H9 (cell line): ENCODE results near the gene NPDC1. TPM values are rescaled to one million over a fixed set of nuclear protein-coding genes. Genes with fewer than 3 reads are reported as not detected.

ENCODE experiments used
- DNase-seq: peaks from one replicate; pipeline ENCODE4 v3.0.0-alpha.2; 2017
- H2AFZ ChIP-seq: one replicate; pipeline ENCODE4 v1.6.1; 2013; ENCODE audit warnings: mild to moderate bottlenecking, low read length, control low read depth, moderate library complexity
- H2AK5ac ChIP-seq: 2 replicates; pipeline ENCODE4 v1.6.1; 2013; ENCODE audit warnings: low read length, control low read depth, mixed read lengths; ENCODE audit not compliant: insufficient read length
- H2BK120ac ChIP-seq: one replicate; pipeline ENCODE4 v1.6.1; 2013; ENCODE audit warnings: low read depth, mild to moderate bottlenecking, low read length, control low read depth, inconsistent platforms; ENCODE audit not compliant: poor library complexity, severe bottlenecking
- H2BK12ac ChIP-seq: 2 replicates; pipeline ENCODE4 v1.6.1; 2013; ENCODE audit warnings: low read length, control low read depth, mixed read lengths, low read depth; ENCODE audit not compliant: insufficient read length
- H2BK15ac ChIP-seq: 2 replicates; pipeline ENCODE4 v1.6.1; 2013; ENCODE audit warnings: low read depth, low read length, control low read depth
- H2BK20ac ChIP-seq: one replicate; pipeline ENCODE4 v1.6.1; 2013; ENCODE audit warnings: low read depth, mild to moderate bottlenecking, low read length, control low read depth, inconsistent platforms; ENCODE audit not compliant: poor library complexity, severe bottlenecking
- H2BK5ac ChIP-seq: 2 replicates; pipeline ENCODE4 v1.6.1; 2013; ENCODE audit warnings: low read length, control low read depth, mixed read lengths; ENCODE audit not compliant: insufficient read length
- H3K14ac ChIP-seq: 2 replicates; pipeline ENCODE4 v1.6.1; 2013; ENCODE audit warnings: low read length, control low read depth; ENCODE audit not compliant: insufficient read depth
- H3K18ac ChIP-seq: 2 replicates; pipeline ENCODE4 v1.6.1; 2013; ENCODE audit warnings: low read depth, mild to moderate bottlenecking, mixed read lengths, low read length, control low read depth; ENCODE audit not compliant: insufficient read length
- H3K23ac ChIP-seq: 2 replicates; pipeline ENCODE4 v1.6.1; 2013; ENCODE audit warnings: low read length, control low read depth, mixed read lengths, low read depth; ENCODE audit not compliant: insufficient read length
- H3K23me2 ChIP-seq: 2 replicates; pipeline ENCODE4 v1.6.1; 2013; ENCODE audit warnings: low read depth, mild to moderate bottlenecking, mixed read lengths, low read length, control low read depth; ENCODE audit not compliant: insufficient read length, poor library complexity, severe bottlenecking
- H3K27ac ChIP-seq: 2 replicates; pipeline ENCODE4 v1.5.1; 2013; ENCODE audit warnings: low read length, control low read depth, mixed read lengths, low read depth; ENCODE audit not compliant: insufficient read length
- H3K27me3 ChIP-seq: 2 replicates; pipeline ENCODE4 v1.6.1; 2013; ENCODE audit warnings: low read length, control low read depth, inconsistent platforms; ENCODE audit not compliant: insufficient read depth
- H3K4ac ChIP-seq: 2 replicates; pipeline ENCODE4 v1.6.1; 2013; ENCODE audit warnings: low read depth, mild to moderate bottlenecking, control low read depth, inconsistent platforms, low read length, moderate library complexity
- H3K4me1 ChIP-seq: 2 replicates; pipeline ENCODE4 v1.6.1; 2013; ENCODE audit warnings: low read length, control low read depth, inconsistent platforms; ENCODE audit not compliant: insufficient read depth
- H3K4me2 ChIP-seq: 2 replicates; pipeline ENCODE4 v1.6.1; 2013; ENCODE audit warnings: low read length, control low read depth, mixed read lengths; ENCODE audit not compliant: insufficient read length, insufficient read depth
- H3K56ac ChIP-seq: 2 replicates; pipeline ENCODE4 v1.6.1; 2013; ENCODE audit warnings: low read depth, mild to moderate bottlenecking, mixed read lengths, low read length, control low read depth; ENCODE audit not compliant: insufficient read length
- H3K79me1 ChIP-seq: 2 replicates; pipeline ENCODE4 v1.6.1; 2013; ENCODE audit warnings: low read depth, mild to moderate bottlenecking, moderate library complexity, low read length, control low read depth, inconsistent platforms; ENCODE audit not compliant: insufficient read depth, poor library complexity, severe bottlenecking
- H3K79me2 ChIP-seq: 2 replicates; pipeline ENCODE4 v1.6.1; 2013; ENCODE audit warnings: low read length, control low read depth, inconsistent platforms; ENCODE audit not compliant: insufficient read depth
- H3K9ac ChIP-seq: 2 replicates; pipeline ENCODE4 v1.6.1; 2013; ENCODE audit warnings: low read length, control low read depth, mixed read lengths; ENCODE audit not compliant: insufficient read length; ENCODE audit errors: extremely low read depth
- H3K9me3 ChIP-seq: one replicate; pipeline ENCODE4 v1.6.1; 2013; ENCODE audit warnings: low read depth, low read length, inconsistent platforms; ENCODE audit not compliant: control insufficient read depth
- H3T11ph ChIP-seq: one replicate; pipeline ENCODE4 v1.6.1; 2013; ENCODE audit warnings: mild to moderate bottlenecking, low read length, control low read depth, inconsistent platforms
- H4K20me1 ChIP-seq: one replicate; pipeline ENCODE4 v1.6.1; 2013; ENCODE audit not compliant: control insufficient read depth, insufficient read length, insufficient read depth
- H4K5ac ChIP-seq: 2 replicates; pipeline ENCODE4 v1.6.1; 2013; ENCODE audit warnings: low read depth, mild to moderate bottlenecking, mixed read lengths, low read length, control low read depth; ENCODE audit not compliant: insufficient read length
- H4K8ac ChIP-seq: replicated peaks from 2 replicates; pipeline ENCODE4 v1.6.1; 2013; ENCODE audit warnings: low read length, control low read depth, mixed read lengths, low read depth; ENCODE audit not compliant: insufficient read length
- H4K91ac ChIP-seq: 2 replicates; pipeline ENCODE4 v1.6.1; 2013; ENCODE audit warnings: low read depth, mild to moderate bottlenecking, moderate library complexity, mixed read lengths, low read length, control low read depth; ENCODE audit not compliant: insufficient read length
- H3K27ac Mint-ChIP-seq, 3 experiments: 2 replicates in 2 of 3; 3 replicates in 1 of 3; pipeline ENCODE4 v1.8.0; 2020 to 2021; ENCODE audit warnings: mixed read lengths in 3 of 3, mild to moderate bottlenecking in 1 of 3, moderate library complexity in 1 of 3
- H3K27me3 Mint-ChIP-seq: 2 replicates; pipeline ENCODE4 v1.8.0; 2021; ENCODE audit warnings: low read depth, mild to moderate bottlenecking, moderate library complexity, mixed read lengths
- H3K36me3 Mint-ChIP-seq, 3 experiments: 2 replicates in 2 of 3; 3 replicates in 1 of 3; pipeline ENCODE4 v1.8.0; 2020 to 2021; ENCODE audit warnings: low read depth in 3 of 3, mixed read lengths in 3 of 3; ENCODE audit not compliant: insufficient read depth in 1 of 3
- H3K4me1 Mint-ChIP-seq, 2 experiments: 2 replicates each; pipeline ENCODE4 v1.8.0; 2020; ENCODE audit warnings: mixed read lengths in 2 of 2
- H3K4me3 Mint-ChIP-seq, 2 experiments: 2 replicates in 1 of 2; 3 replicates in 1 of 2; pipeline ENCODE4 v1.8.0; 2020 to 2021; ENCODE audit warnings: mild to moderate bottlenecking in 2 of 2, mixed read lengths in 2 of 2, moderate library complexity in 1 of 2
- H3K9me3 Mint-ChIP-seq, 2 experiments: 2 replicates in 1 of 2; 3 replicates in 1 of 2; pipeline ENCODE4 v1.8.0; 2020; ENCODE audit warnings: mild to moderate bottlenecking in 2 of 2, mixed read lengths in 2 of 2, moderate library complexity in 1 of 2
- CTCF ChIP-seq: fragments of 200-600 bp; sonication (generic); conservative IDR thresholded peaks from 3 replicates; pipeline ENCODE4 v1.8.0; 2021; ENCODE audit warnings: antibody characterized with exemption, mild to moderate bottlenecking
- WGBS: extraction: QIAGEN DNeasy Blood & Tissue Kit; methylation state at CpG from one replicate; pipeline ENCODE4 v1.1.7; 2013; ENCODE audit warnings: missing lambda C conversion rate, low lambda C conversion rate, mixed read lengths; ENCODE audit not compliant: insufficient read length; ENCODE audit errors: extremely low coverage; 5-methylcytosine and 5-hydroxymethylcytosine counted together
- total RNA-seq: library from RNA; stranded (reverse); gene quantifications from 2 replicates; pipeline ENCODE4 v1.2.1, GENCODE V29; 2021

The NPDC1 gene
- total RNA-seq, 1 experiment from 2014 or later: 57.6 TPM

- Histone ChIP-seq H3K79me2 (no peaks in the 10 kb centered on the region), H3K4me2 (no peak overlapping the region), H2BK120ac (no peak overlapping the region), H4K8ac (no peak overlapping the region), H3K79me1 (no peaks in the 10 kb centered on the region), H3K23me2 (no peaks in the 10 kb centered on the region), H2AFZ (no peak overlapping the region), H2BK12ac (no peak overlapping the region), H3K56ac (no peak overlapping the region), H2BK5ac (no peak overlapping the region), H3T11ph (no peak overlapping the region), H4K5ac (no peak overlapping the region), H3K4me1 (no peaks in the 10 kb centered on the region), H3K27ac (no peak overlapping the region), H4K20me1 (peaks cover 4% of the 10 kb centered on the region), H2AK5ac (no peak overlapping the region), H3K27me3 (no peaks in the 10 kb centered on the region), H4K91ac (no peak overlapping the region), H3K4ac (no peak overlapping the region), H3K9ac (no peak overlapping the region), H3K18ac (no peak overlapping the region), H2BK15ac (no peak overlapping the region), H3K9me3 (no peaks in the 10 kb centered on the region), H2BK20ac (no peak overlapping the region), H3K14ac (no peak overlapping the region), H3K23ac (no peak overlapping the region)
- Mint-ChIP-seq H3K9me3 (no peaks in the 10 kb centered on the region), H3K36me3 (peaks cover 0 to 5% (median 4%) of the 10 kb centered on the region in 3 experiments; a peak in 4 of 7 replicates), H3K4me3 (no peak overlapping the region), H3K27me3 (peaks cover 2% of the 10 kb centered on the region; the same call in 1 of the 2 replicates), H3K4me1 (peaks cover 8 to 17% of the 10 kb centered on the region in 2 experiments), H3K27ac (no peak overlapping the region)
- TF ChIP-seq CTCF: no peak
- no CpG with 5 or more reads among the region's 23 CpGs for WGBS
- no peak for DNase-seq
Observed at GRCh38 chr9:137065336-137065967, 19.5 kb upstream of the NPDC1 start.
